ENCODE data around the gene SLC16A5. TPM values are rescaled to one million over a fixed set of nuclear protein-coding genes. Genes with fewer than 3 reads are reported as not detected.

Gene SLC16A5
- total RNA-seq, 1 donor from 2014 or later, result 7.1 TPM

GRCh38 chr17:75103601-75104554 lies 16.1 kb downstream of the SLC16A5 start:
- H3K4me1 ChIP-seq (ENCODE audit: insufficient read depth, low read length), result peaks cover under 1% of the 10 kb centered on the region
- H3K4me3 ChIP-seq (ENCODE audit: insufficient read depth, low read depth, low read length), result no peak overlapping the region
- H3K27me3 ChIP-seq (ENCODE audit: insufficient read depth, low read length), result peaks cover under 1% of the 10 kb centered on the region
- DNase-seq (ENCODE audit: low read depth) (no peak), FAIRE-seq (no peak)
- H3K27ac ChIP-seq (ENCODE audit: low read depth, low read length), result no peak overlapping the region
- H4K20me1 ChIP-seq (ENCODE audit: insufficient read depth, low read length), result no peaks in the 10 kb centered on the region
- H3K9ac ChIP-seq (ENCODE audit: low read length), result no peak overlapping the region
- TF ChIP-seq, protein P1, sequence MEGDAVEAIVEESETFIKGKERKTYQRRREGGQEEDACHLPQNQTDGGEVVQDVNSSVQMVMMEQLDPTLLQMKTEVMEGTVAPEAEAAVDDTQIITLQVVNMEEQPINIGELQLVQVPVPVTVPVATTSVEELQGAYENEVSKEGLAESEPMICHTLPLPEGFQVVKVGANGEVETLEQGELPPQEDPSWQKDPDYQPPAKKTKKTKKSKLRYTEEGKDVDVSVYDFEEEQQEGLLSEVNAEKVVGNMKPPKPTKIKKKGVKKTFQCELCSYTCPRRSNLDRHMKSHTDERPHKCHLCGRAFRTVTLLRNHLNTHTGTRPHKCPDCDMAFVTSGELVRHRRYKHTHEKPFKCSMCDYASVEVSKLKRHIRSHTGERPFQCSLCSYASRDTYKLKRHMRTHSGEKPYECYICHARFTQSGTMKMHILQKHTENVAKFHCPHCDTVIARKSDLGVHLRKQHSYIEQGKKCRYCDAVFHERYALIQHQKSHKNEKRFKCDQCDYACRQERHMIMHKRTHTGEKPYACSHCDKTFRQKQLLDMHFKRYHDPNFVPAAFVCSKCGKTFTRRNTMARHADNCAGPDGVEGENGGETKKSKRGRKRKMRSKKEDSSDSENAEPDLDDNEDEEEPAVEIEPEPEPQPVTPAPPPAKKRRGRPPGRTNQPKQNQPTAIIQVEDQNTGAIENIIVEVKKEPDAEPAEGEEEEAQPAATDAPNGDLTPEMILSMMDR (IDR thresholded peaks at IDR 0.05; ENCODE audit: insufficient read depth, low read depth, low read length), result no peak
- no peak for TF ChIP-seq EZH2 (IDR thresholded peaks at IDR 0.05; ENCODE audit: insufficient read depth, low read length)
- Mint-ChIP-seq H3K27ac (ENCODE audit: unreplicated experiment) (no peak overlapping the region), H3K4me1 (ENCODE audit: low read depth, unreplicated experiment) (no peaks in the 10 kb centered on the region), H3K27me3 (ENCODE audit: low read depth, unreplicated experiment) (peaks cover 8% of the 10 kb centered on the region), H3K9me3 (ENCODE audit: unreplicated experiment) (no peaks in the 10 kb centered on the region), H3K36me3 (ENCODE audit: low read depth, unreplicated experiment) (peaks cover 7% of the 10 kb centered on the region), H3K4me3 (ENCODE audit: unreplicated experiment) (no peak overlapping the region)
- H3K36me3 ChIP-seq (ENCODE audit: insufficient read depth, low read length), result no peaks in the 10 kb centered on the region
- no peak overlapping the region for H3K4me2 ChIP-seq (ENCODE audit: low read length)
- H3K79me2 ChIP-seq (ENCODE audit: insufficient read depth, low read length), result no peaks in the 10 kb centered on the region
- no peak overlapping the region for H2AFZ ChIP-seq (ENCODE audit: low read depth, low read length)
- H3K9me3 ChIP-seq (ENCODE audit: insufficient read depth, low read depth, low read length), result no peaks in the 10 kb centered on the region

DNA sequence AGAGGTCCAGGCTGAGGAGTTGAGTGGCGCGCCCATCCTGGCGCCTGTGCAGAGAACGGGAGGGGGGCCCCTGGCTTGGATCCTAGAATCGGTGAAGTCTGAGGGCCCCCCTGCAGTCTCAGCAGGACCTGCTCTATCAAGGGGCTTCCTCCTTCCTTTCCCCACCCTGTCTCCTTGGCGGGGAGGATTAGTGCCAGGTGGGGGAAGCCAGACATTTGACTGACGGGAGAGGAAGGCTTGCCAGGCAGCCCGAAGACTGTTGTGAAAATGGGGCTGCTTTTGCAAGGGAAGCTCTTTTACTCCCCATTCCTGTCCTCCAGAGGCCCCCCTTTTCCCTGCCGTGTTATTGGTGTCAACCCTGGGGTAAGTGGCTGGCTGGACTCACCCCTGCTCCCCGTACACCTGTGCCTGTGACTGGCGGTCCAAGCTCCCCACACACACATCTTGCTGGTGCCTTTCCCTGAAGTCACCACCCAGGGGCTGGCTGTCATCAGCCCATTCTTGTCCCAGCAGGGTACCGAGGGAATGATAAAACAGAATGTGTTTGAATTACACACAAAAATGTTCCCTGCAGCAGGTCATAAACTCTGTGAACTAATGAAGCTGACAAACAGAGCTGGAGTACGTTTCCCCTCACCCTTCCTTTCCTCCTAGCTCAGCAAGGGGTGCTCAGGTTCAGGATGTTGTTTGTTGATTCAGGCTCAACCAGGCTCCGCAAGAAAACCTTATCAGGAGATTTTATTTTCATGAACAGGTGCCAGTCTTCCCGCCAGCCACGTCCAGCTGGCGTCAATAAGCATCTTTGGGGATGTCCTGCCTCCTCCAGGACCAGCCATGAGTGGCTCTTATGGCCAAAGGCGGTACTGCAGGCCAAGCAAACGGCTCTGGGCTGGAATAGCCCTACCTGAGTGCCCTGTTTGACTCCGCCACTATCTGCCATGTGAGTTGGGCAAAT lies 17.6 kb downstream of the SLC16A5 start:
- H3K9ac ChIP-seq (ENCODE audit: low read length), result no peak overlapping the region
- no peak overlapping the region for H3K4me2 ChIP-seq (ENCODE audit: low read length)
- H3K79me2 ChIP-seq (ENCODE audit: insufficient read depth, low read length), result peaks cover 2% of the 10 kb centered on the region
- Mint-ChIP-seq H3K27me3 (ENCODE audit: low read depth, unreplicated experiment) (peaks cover 8% of the 10 kb centered on the region), H3K9me3 (ENCODE audit: unreplicated experiment) (no peaks in the 10 kb centered on the region), H3K4me1 (ENCODE audit: low read depth, unreplicated experiment) (no peaks in the 10 kb centered on the region), H3K36me3 (ENCODE audit: low read depth, unreplicated experiment) (peaks cover 7% of the 10 kb centered on the region), H3K27ac (ENCODE audit: unreplicated experiment) (no peak overlapping the region), H3K4me3 (ENCODE audit: unreplicated experiment) (no peak overlapping the region)
- no peak for FAIRE-seq
- no peak for TF ChIP-seq EZH2 (IDR thresholded peaks at IDR 0.05; ENCODE audit: insufficient read depth, low read length)
- TF ChIP-seq, protein P1 (IDR thresholded peaks at IDR 0.05; ENCODE audit: insufficient read depth, low read depth, low read length), result peak; percentile 78
- H3K27me3 ChIP-seq (ENCODE audit: insufficient read depth, low read length), result peaks cover 3% of the 10 kb centered on the region
- H3K9me3 ChIP-seq (ENCODE audit: insufficient read depth, low read depth, low read length), result no peaks in the 10 kb centered on the region
- no peak overlapping the region for H3K27ac ChIP-seq (ENCODE audit: low read depth, low read length)
- H2AFZ ChIP-seq (ENCODE audit: low read depth, low read length), result no peak overlapping the region
- peak; percentile 12 for DNase-seq (ENCODE audit: low read depth)
- H4K20me1 ChIP-seq (ENCODE audit: insufficient read depth, low read length), result no peaks in the 10 kb centered on the region
- H3K4me3 ChIP-seq (ENCODE audit: insufficient read depth, low read depth, low read length), result no peak overlapping the region
- H3K36me3 ChIP-seq (ENCODE audit: insufficient read depth, low read length), result no peaks in the 10 kb centered on the region
- peaks cover 11% of the 10 kb centered on the region for H3K4me1 ChIP-seq (ENCODE audit: insufficient read depth, low read length)

All from astrocyte (in vitro differentiated cells and primary cell).